OCI-LY1 (cell line): ENCODE data around the gene IL6R.

ENCODE experiments used
- EZH2 ChIP-seq: fragments of 200-600 bp; sonication (generic), shearing (Covaris generic); IDR thresholded peaks from 2 replicates; pipeline ENCODE4 v1.8.0; 2017; ENCODE audit warnings: borderline replicate concordance, mixed run types, mild to moderate bottlenecking, antibody characterized with exemption, low read length, moderate library complexity, mixed read lengths
- TF ChIP-seq, protein P1 (sequence below): fragments of 200-600 bp; sonication (generic), shearing (Covaris generic); IDR thresholded peaks from 2 replicates; pipeline ENCODE4 v1.5.1; 2017; ENCODE audit warnings: mild to moderate bottlenecking, antibody characterized with exemption, low read length, moderate library complexity, mixed read lengths

DNA sequence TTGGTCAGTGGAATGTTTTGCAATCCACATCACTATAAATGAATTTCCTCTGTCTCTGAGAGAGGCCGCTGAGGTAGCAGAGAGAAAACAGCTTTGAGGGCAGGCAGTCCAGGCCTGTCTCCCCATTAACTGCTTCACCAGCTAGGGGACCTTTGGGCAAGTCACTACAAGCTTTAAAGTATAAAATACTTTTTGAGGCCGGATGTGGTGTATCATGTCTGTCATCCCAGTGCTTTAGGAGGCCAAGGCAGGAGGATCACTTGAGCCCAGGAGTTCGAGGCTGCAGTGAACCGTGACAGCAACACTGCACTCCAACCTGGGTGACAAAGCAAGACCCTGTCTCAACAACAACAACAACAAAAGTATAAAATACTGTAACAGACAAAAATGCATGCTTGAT lies 6.4 kb downstream of the IL6R start:
- TF ChIP-seq, protein P1, sequence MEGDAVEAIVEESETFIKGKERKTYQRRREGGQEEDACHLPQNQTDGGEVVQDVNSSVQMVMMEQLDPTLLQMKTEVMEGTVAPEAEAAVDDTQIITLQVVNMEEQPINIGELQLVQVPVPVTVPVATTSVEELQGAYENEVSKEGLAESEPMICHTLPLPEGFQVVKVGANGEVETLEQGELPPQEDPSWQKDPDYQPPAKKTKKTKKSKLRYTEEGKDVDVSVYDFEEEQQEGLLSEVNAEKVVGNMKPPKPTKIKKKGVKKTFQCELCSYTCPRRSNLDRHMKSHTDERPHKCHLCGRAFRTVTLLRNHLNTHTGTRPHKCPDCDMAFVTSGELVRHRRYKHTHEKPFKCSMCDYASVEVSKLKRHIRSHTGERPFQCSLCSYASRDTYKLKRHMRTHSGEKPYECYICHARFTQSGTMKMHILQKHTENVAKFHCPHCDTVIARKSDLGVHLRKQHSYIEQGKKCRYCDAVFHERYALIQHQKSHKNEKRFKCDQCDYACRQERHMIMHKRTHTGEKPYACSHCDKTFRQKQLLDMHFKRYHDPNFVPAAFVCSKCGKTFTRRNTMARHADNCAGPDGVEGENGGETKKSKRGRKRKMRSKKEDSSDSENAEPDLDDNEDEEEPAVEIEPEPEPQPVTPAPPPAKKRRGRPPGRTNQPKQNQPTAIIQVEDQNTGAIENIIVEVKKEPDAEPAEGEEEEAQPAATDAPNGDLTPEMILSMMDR = no peak
- TF ChIP-seq EZH2 = no peak
